ENCODE results near the gene PARD3.

Gene PARD3

GRCh38 chr10:34109495-34109894, 705.6 kb downstream of the PARD3 start:
- no peak for DNase-seq

GRCh38 chr10:34107626-34108516, 707.2 kb downstream of the PARD3 start:
- DNase-seq: no peak

- no peak for DNase-seq
These were observed 708.7 kb downstream of the PARD3 start for GRCh38 chr10:34106356-34106885.

- DNase-seq: no peak
These were observed 710.1 kb downstream of the PARD3 start for GRCh38 chr10:34104829-34105572.

GRCh38 chr10:34102893-34103506, 712.1 kb downstream of the PARD3 start:
- no peak for DNase-seq

GRCh38 chr10:34102237-34102673, 712.8 kb downstream of the PARD3 start:
- DNase-seq: no peak

- DNase-seq: no peak
These were observed 714.1 kb downstream of the PARD3 start for GRCh38 chr10:34101001-34101400.

- no peak for DNase-seq
These were observed 716.1 kb downstream of the PARD3 start for GRCh38 chr10:34098821-34099567.

GRCh38 chr10:34097682-34098081, 717.4 kb downstream of the PARD3 start:
- DNase-seq: no peak

GRCh38 chr10:34094961-34095360, 720.1 kb downstream of the PARD3 start:
- DNase-seq: no peak

GRCh38 chr10:34094146-34094696, 720.9 kb downstream of the PARD3 start:
- DNase-seq: no peak

GRCh38 chr10:34092891-34093290, 722.2 kb downstream of the PARD3 start:
- DNase-seq: no peak

GRCh38 chr10:34091635-34092195, 723.4 kb downstream of the PARD3 start:
- no peak for DNase-seq

GRCh38 chr10:34089253-34089652, 725.8 kb downstream of the PARD3 start:
- no peak for DNase-seq

GRCh38 chr10:34088208-34088794, 726.8 kb downstream of the PARD3 start:
- DNase-seq: no peak

GRCh38 chr10:34087095-34087418, 728.0 kb downstream of the PARD3 start:
- DNase-seq: no peak

GRCh38 chr10:34083567-34083966, 731.5 kb downstream of the PARD3 start:
- DNase-seq: no peak

GRCh38 chr10:34081948-34082347, 733.1 kb downstream of the PARD3 start:
- no peak for DNase-seq

GRCh38 chr10:34081347-34081743, 733.8 kb downstream of the PARD3 start:
- DNase-seq: no peak

- DNase-seq: no peak
These were observed 734.4 kb downstream of the PARD3 start for GRCh38 chr10:34080485-34081346.
